Hepatocyte (in vitro differentiated cells): ENCODE data around the gene NKX6-1. TPM values are rescaled to one million over a fixed set of nuclear protein-coding genes. Genes with fewer than 3 reads are reported as not detected.

ENCODE experiments used
- DNase-seq: peaks from one replicate; pipeline ENCODE4 v3.0.0-alpha.2; 2016; ENCODE audit warnings: low spot score
- H2AFZ ChIP-seq: fragments of 200-600 bp; sonication (generic); 2 replicates; pipeline ENCODE4 v1.6.0; 2016; ENCODE audit warnings: antibody characterized with exemption, mild to moderate bottlenecking
- H3K27ac ChIP-seq: fragments of 200-600 bp; sonication (generic); 2 replicates; pipeline ENCODE4 v1.5.1; 2016; ENCODE audit warnings: mild to moderate bottlenecking
- H3K27me3 ChIP-seq: fragments of 200-600 bp; sonication (generic); 2 replicates; pipeline ENCODE4 v1.6.1; 2016
- H3K36me3 ChIP-seq: fragments of 200-600 bp; sonication (generic); replicated peaks from 2 replicates; pipeline ENCODE4 v1.5.1; 2016; ENCODE audit warnings: low read depth; ENCODE audit not compliant: insufficient read depth
- H3K4me1 ChIP-seq: fragments of 200-600 bp; sonication (generic); 2 replicates; pipeline ENCODE4 v1.5.1; 2016; ENCODE audit warnings: mild to moderate bottlenecking, moderate library complexity; ENCODE audit not compliant: insufficient read depth
- H3K4me2 ChIP-seq: fragments of 200-600 bp; sonication (generic); 2 replicates; pipeline ENCODE4 v1.6.0; 2016
- H3K4me3 ChIP-seq: fragments of 200-600 bp; sonication (generic); 2 replicates; pipeline ENCODE4 v1.5.1; 2016; ENCODE audit warnings: mild to moderate bottlenecking
- H3K79me2 ChIP-seq: fragments of 200-600 bp; sonication (generic); 2 replicates; pipeline ENCODE4 v1.6.0; 2017; ENCODE audit warnings: mild to moderate bottlenecking
- H3K9me2 ChIP-seq: fragments of 200-600 bp; sonication (generic); replicated peaks from 2 replicates; pipeline ENCODE4 v1.6.0; 2017; ENCODE audit warnings: mild to moderate bottlenecking; ENCODE audit not compliant: insufficient read depth
- H3K9me3 ChIP-seq: fragments of 200-600 bp; sonication (generic); 2 replicates; pipeline ENCODE4 v1.5.1; 2016; ENCODE audit warnings: low read depth, mild to moderate bottlenecking
- H4K20me1 ChIP-seq: fragments of 200-600 bp; sonication (generic); 2 replicates; pipeline ENCODE4 v1.6.0; 2016; ENCODE audit warnings: mild to moderate bottlenecking; ENCODE audit not compliant: insufficient read depth, poor library complexity, severe bottlenecking
- EZH2 ChIP-seq: fragments of 200-600 bp; sonication (generic); IDR thresholded peaks from 2 replicates; pipeline ENCODE4 v1.6.1; 2016; ENCODE audit warnings: antibody characterized with exemption, mild to moderate bottlenecking, borderline replicate concordance
- EZH2phosphoT487 ChIP-seq: fragments of 200-600 bp; sonication (generic); IDR thresholded peaks from one replicate; pipeline ENCODE4 v1.6.1; 2018; ENCODE audit warnings: antibody characterized with exemption, mild to moderate bottlenecking, low read depth, moderate library complexity; ENCODE audit not compliant: unreplicated experiment, severe bottlenecking
- WGBS: methylation state at CpG from one replicate; pipeline ENCODE4 v1.1.6; 2016; ENCODE audit warnings: low lambda C conversion rate; ENCODE audit errors: missing lambda C conversion rate; 5-methylcytosine and 5-hydroxymethylcytosine counted together
- polyA plus RNA-seq: library from polyadenylated mRNA; unstranded; fragments of >200 nt; fragmentation: Nextera tagmentation; extraction: Ambion mirVana; gene quantifications from 2 replicates; pipeline ENCODE4 v1.2.1, GENCODE V29; 2016
- total RNA-seq: library from RNA; depleted of rRNA; stranded (reverse); fragments of >200 nt; gene quantifications from 2 replicates; pipeline ENCODE4 v1.2.3, GENCODE V29; 2014
- TF ChIP-seq, protein P1 (sequence below): fragments of 200-600 bp; sonication (generic); IDR thresholded peaks from 2 replicates; pipeline ENCODE4 v1.5.1; 2016; ENCODE audit warnings: antibody characterized with exemption, mild to moderate bottlenecking; ENCODE audit not compliant: poor library complexity

NKX6-1 gene
- total and polyA plus RNA-seq, 2 experiments from 2014 or later = not detected

GRCh38 chr4:84511703-84512102 is 12.6 kb upstream of the NKX6-1 start:
- Histone ChIP-seq H4K20me1 (no peaks in the 10 kb centered on the region), H2AFZ (no peak overlapping the region), H3K27ac (no peak overlapping the region), H3K27me3 (peaks cover 37% of the 10 kb centered on the region), H3K4me1 (no peaks in the 10 kb centered on the region), H3K4me3 (no peak overlapping the region), H3K9me3 (no peaks in the 10 kb centered on the region), H3K9me2 (no peaks in the 10 kb centered on the region), H3K4me2 (no peak overlapping the region), H3K79me2 (no peaks in the 10 kb centered on the region), H3K36me3 (no peaks in the 10 kb centered on the region)
- WGBS = 93% methylated on average over 3 of the region's 3 CpGs
- no peak for DNase-seq
- TF ChIP-seq EZH2 (no peak), EZH2phosphoT487 (no peak)
- TF ChIP-seq, protein P1, sequence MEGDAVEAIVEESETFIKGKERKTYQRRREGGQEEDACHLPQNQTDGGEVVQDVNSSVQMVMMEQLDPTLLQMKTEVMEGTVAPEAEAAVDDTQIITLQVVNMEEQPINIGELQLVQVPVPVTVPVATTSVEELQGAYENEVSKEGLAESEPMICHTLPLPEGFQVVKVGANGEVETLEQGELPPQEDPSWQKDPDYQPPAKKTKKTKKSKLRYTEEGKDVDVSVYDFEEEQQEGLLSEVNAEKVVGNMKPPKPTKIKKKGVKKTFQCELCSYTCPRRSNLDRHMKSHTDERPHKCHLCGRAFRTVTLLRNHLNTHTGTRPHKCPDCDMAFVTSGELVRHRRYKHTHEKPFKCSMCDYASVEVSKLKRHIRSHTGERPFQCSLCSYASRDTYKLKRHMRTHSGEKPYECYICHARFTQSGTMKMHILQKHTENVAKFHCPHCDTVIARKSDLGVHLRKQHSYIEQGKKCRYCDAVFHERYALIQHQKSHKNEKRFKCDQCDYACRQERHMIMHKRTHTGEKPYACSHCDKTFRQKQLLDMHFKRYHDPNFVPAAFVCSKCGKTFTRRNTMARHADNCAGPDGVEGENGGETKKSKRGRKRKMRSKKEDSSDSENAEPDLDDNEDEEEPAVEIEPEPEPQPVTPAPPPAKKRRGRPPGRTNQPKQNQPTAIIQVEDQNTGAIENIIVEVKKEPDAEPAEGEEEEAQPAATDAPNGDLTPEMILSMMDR = no peak

- no peaks in the 10 kb centered on the region for H3K9me3 ChIP-seq
- no peak overlapping the region for H3K4me3 ChIP-seq
- H3K4me1 ChIP-seq = no peaks in the 10 kb centered on the region
- H3K79me2 ChIP-seq = no peaks in the 10 kb centered on the region
- WGBS = 74% methylated on average over 5 of the region's 5 CpGs
- peaks cover 67% of the 10 kb centered on the region for H3K27me3 ChIP-seq
- no peak overlapping the region for H2AFZ ChIP-seq
- no peak overlapping the region for H3K4me2 ChIP-seq
- no peak overlapping the region for H3K27ac ChIP-seq
- H3K9me2 ChIP-seq = no peaks in the 10 kb centered on the region
- H4K20me1 ChIP-seq = no peaks in the 10 kb centered on the region
- H3K36me3 ChIP-seq = no peaks in the 10 kb centered on the region
- TF ChIP-seq EZH2 = no peak
- TF ChIP-seq, protein P1 = no peak
- TF ChIP-seq EZH2phosphoT487 = no peak
- no peak for DNase-seq
Measured at GRCh38 chr4:84507941-84508340, 8.8 kb upstream of the NKX6-1 start.

- no peaks in the 10 kb centered on the region for H3K4me1 ChIP-seq
- H3K4me3 ChIP-seq = no peak overlapping the region
- H3K27ac ChIP-seq = no peak overlapping the region
- H3K9me2 ChIP-seq = no peaks in the 10 kb centered on the region
- peaks cover 84% of the 10 kb centered on the region for H3K27me3 ChIP-seq
- no peaks in the 10 kb centered on the region for H3K36me3 ChIP-seq
- DNase-seq = no peak
- H3K9me3 ChIP-seq = no peaks in the 10 kb centered on the region
- no peak overlapping the region for H3K4me2 ChIP-seq
- TF ChIP-seq EZH2phosphoT487 (no peak), EZH2 (no peak)
- TF ChIP-seq, protein P1 = no peak
- H4K20me1 ChIP-seq = no peaks in the 10 kb centered on the region
- H2AFZ ChIP-seq = no peak overlapping the region
- WGBS = 85% methylated on average over 2 of the region's 2 CpGs
- no peaks in the 10 kb centered on the region for H3K79me2 ChIP-seq
Measured at GRCh38 chr4:84504821-84505220, 5.7 kb upstream of the NKX6-1 start.
